Retinal pigment epithelial cell (primary cell): Measurements from ENCODE around the gene VPS35.

Source experiments
- DNase-seq: peaks from one replicate; pipeline ENCODE4 v3.0.0-alpha.2; 2010; ENCODE audit warnings: low read depth
- H3K4me3 ChIP-seq: 2 replicates; pipeline ENCODE4 v1.5.1; 2011; ENCODE audit warnings: mild to moderate bottlenecking, low read length, control low read depth, moderate library complexity
- TF ChIP-seq, protein P1 (sequence below): conservative IDR thresholded peaks from 2 replicates; pipeline ENCODE4 v1.5.1; 2011; ENCODE audit warnings: low read depth, low read length, control low read depth, inconsistent platforms

VPS35 gene

DNA sequence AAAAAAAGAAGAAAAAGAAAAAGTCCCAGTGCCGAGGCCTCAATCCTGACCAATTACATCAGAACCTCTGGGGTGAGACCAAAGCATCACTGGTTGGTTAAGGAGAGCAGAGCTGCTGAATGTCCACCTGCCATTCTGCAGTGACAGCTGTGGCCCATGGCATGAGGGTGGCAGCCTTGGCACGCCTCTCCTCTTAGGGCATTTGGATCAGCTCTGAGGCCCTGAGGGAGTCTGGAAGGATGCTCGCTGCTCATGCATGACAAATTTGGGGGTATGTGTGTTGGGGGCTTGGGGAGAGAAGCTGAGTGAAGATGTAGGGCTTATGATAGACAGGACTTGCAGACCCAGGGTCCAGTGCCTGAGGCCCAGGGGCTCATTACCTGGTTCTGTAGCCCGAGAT, 32.9 kb upstream of the VPS35 start:
- DNase-seq = no peak
- no peak overlapping the region for H3K4me3 ChIP-seq
- TF ChIP-seq, protein P1, sequence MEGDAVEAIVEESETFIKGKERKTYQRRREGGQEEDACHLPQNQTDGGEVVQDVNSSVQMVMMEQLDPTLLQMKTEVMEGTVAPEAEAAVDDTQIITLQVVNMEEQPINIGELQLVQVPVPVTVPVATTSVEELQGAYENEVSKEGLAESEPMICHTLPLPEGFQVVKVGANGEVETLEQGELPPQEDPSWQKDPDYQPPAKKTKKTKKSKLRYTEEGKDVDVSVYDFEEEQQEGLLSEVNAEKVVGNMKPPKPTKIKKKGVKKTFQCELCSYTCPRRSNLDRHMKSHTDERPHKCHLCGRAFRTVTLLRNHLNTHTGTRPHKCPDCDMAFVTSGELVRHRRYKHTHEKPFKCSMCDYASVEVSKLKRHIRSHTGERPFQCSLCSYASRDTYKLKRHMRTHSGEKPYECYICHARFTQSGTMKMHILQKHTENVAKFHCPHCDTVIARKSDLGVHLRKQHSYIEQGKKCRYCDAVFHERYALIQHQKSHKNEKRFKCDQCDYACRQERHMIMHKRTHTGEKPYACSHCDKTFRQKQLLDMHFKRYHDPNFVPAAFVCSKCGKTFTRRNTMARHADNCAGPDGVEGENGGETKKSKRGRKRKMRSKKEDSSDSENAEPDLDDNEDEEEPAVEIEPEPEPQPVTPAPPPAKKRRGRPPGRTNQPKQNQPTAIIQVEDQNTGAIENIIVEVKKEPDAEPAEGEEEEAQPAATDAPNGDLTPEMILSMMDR = no peak

- TF ChIP-seq, protein P1 = no peak
- DNase-seq = no peak
- no peak overlapping the region for H3K4me3 ChIP-seq
Observed at GRCh38 chr16:46720619-46721018, 31.6 kb upstream of the VPS35 start.

- DNase-seq = no peak
- TF ChIP-seq, protein P1 = no peak
- H3K4me3 ChIP-seq = no peak overlapping the region
Observed at GRCh38 chr16:46719528-46719927, 30.6 kb upstream of the VPS35 start.

GRCh38 chr16:46718214-46718613, 29.2 kb upstream of the VPS35 start:
- H3K4me3 ChIP-seq = no peak overlapping the region
- TF ChIP-seq, protein P1 = no peak
- no peak for DNase-seq

- TF ChIP-seq, protein P1 = no peak
- H3K4me3 ChIP-seq = no peak overlapping the region
- no peak for DNase-seq
Observed at GRCh38 chr16:46717692-46718091, 28.7 kb upstream of the VPS35 start.

GRCh38 chr16:46715769-46716305, 26.9 kb upstream of the VPS35 start:
- no peak overlapping the region for H3K4me3 ChIP-seq
- DNase-seq = no peak
- TF ChIP-seq, protein P1 = no peak

- no peak for DNase-seq
- H3K4me3 ChIP-seq = no peak overlapping the region
- TF ChIP-seq, protein P1 = no peak
Observed at GRCh38 chr16:46714797-46715591, 26.0 kb upstream of the VPS35 start.
